Upper lobe of left lung (tissue), 4 donors: ENCODE measurements around the gene ARHGAP21.

ENCODE experiments used
- POLR2A ChIP-seq, 4 donors: fragments of 450-650 bp; IDR thresholded peaks; one replicate each; pipeline ENCODE4 v1.5.1; 2016 to 2017; ENCODE audit warnings: antibody characterized with exemption in 4 of 4, mild to moderate bottlenecking in 2 of 4
- POLR2AphosphoS5 ChIP-seq, 2 donors: sonication (generic); formaldehyde crosslinking; IDR thresholded peaks; one replicate each; pipeline ENCODE4 v1.5.1; 2017; ENCODE audit warnings: antibody characterized with exemption in 2 of 2

GRCh38 chr10:24554036-24554435, 169.7 kb downstream of the ARHGAP21 start:
- TF ChIP-seq POLR2A (IDR thresholded peaks at IDR 0.05) (no peak), POLR2AphosphoS5 (IDR thresholded peaks at IDR 0.05) (no peak)
